ENCODE results near the gene TBC1D9B.

- no peak for TF ChIP-seq POLR2AphosphoS5 (IDR thresholded peaks at IDR 0.05; ENCODE audit: insufficient read depth in 1 of 2, low read depth in 1 of 2)
- TF ChIP-seq CTCF (IDR thresholded peaks at IDR 0.05): no peak
These were observed 47.4 kb downstream of the TBC1D9B start for GRCh38 chr5:179860301-179860700.

All from vagina (tissue), 2 donors.